ENCODE data around the gene HTRA3.

The HTRA3 gene

GRCh38 chr4:8247047-8247930, 22.3 kb upstream of the HTRA3 start:
- DNase-seq (ENCODE audit: low read depth), result no peak

GRCh38 chr4:8248091-8248490, 21.5 kb upstream of the HTRA3 start:
- DNase-seq (ENCODE audit: low read depth), result no peak

GRCh38 chr4:8250227-8250626, 19.3 kb upstream of the HTRA3 start:
- no peak for DNase-seq (ENCODE audit: low read depth)

- DNase-seq (ENCODE audit: low read depth), result no peak
Measured at GRCh38 chr4:8250637-8251036, 18.9 kb upstream of the HTRA3 start.

- DNase-seq (ENCODE audit: low read depth), result no peak
Measured at GRCh38 chr4:8251110-8251883, 18.3 kb upstream of the HTRA3 start.

GRCh38 chr4:8252301-8253173, 17.0 kb upstream of the HTRA3 start:
- DNase-seq (ENCODE audit: low read depth), result no peak

GRCh38 chr4:8254076-8254475, 15.5 kb upstream of the HTRA3 start:
- DNase-seq (ENCODE audit: low read depth), result no peak

- DNase-seq (ENCODE audit: low read depth), result no peak
Measured at GRCh38 chr4:8255698-8256441, 13.7 kb upstream of the HTRA3 start.

GRCh38 chr4:8257854-8258253, 11.7 kb upstream of the HTRA3 start:
- no peak for DNase-seq (ENCODE audit: low read depth)

- no peak for DNase-seq (ENCODE audit: low read depth)
Measured at GRCh38 chr4:8258552-8259212, 10.9 kb upstream of the HTRA3 start.

GRCh38 chr4:8259743-8260430, 9.7 kb upstream of the HTRA3 start:
- DNase-seq (ENCODE audit: low read depth), result no peak

- no peak for DNase-seq (ENCODE audit: low read depth)
Measured at GRCh38 chr4:8260656-8261111, 8.9 kb upstream of the HTRA3 start.

- no peak for DNase-seq (ENCODE audit: low read depth)
Measured at GRCh38 chr4:8261851-8262535, 7.6 kb upstream of the HTRA3 start.

GRCh38 chr4:8262637-8263322, 6.8 kb upstream of the HTRA3 start:
- no peak for DNase-seq (ENCODE audit: low read depth)

GRCh38 chr4:8263397-8263796, 6.2 kb upstream of the HTRA3 start:
- DNase-seq (ENCODE audit: low read depth), result no peak

- DNase-seq (ENCODE audit: low read depth), result no peak
Measured at GRCh38 chr4:8264106-8264505, 5.4 kb upstream of the HTRA3 start.

- no peak for DNase-seq (ENCODE audit: low read depth)
Measured at GRCh38 chr4:8265171-8265929, 4.2 kb upstream of the HTRA3 start.

- no peak for DNase-seq (ENCODE audit: low read depth)
Measured at GRCh38 chr4:8266088-8266487, 3.5 kb upstream of the HTRA3 start.
